Endothelial cell of umbilical vein (primary cell): ENCODE measurements around the gene CREB3. TPM values are rescaled to one million over a fixed set of nuclear protein-coding genes. Genes with fewer than 3 reads are reported as not detected.

Experiments
- BruUV-seq: library from RNA; stranded (reverse); fragments of 400-500 nt; replicated peaks from 2 replicates; lab custom pipeline; 2021; lab: Mats Ljungman, UMichigan
- CTCF ChIA-PET: fragments of 300-600, 350-600 bp; sonication (Branson Sonifier 250); formaldehyde crosslinking; loops from one replicate; lab custom pipeline; 2021; ENCODE audit warnings: antibody characterized with exemption, inconsistent platforms; lab: Charles Lee
- POLR2A ChIA-PET: fragments of 300-600, 350-600 bp; sonication (Branson Sonifier 250); formaldehyde crosslinking; loops from one replicate; lab custom pipeline; 2021; ENCODE audit warnings: antibody characterized with exemption, inconsistent platforms; lab: Charles Lee
- DNase-seq: peaks from one replicate; pipeline ENCODE4 v3.0.0-alpha.2; 2011; ENCODE audit warnings: low read depth, low spot score
- FAIRE-seq: peaks from 2 replicates; lab custom pipeline; 2011; peaks lifted over from hg19 to GRCh38; lab: Jason Lieb, UNC
- H2AFZ ChIP-seq: 2 replicates; pipeline ENCODE4 v1.6.0; 2012; ENCODE audit warnings: low read depth, low read length, control low read depth, inconsistent platforms
- H3K27ac ChIP-seq: 2 replicates; pipeline ENCODE4 v1.5.1; 2011; ENCODE audit warnings: low read depth, mild to moderate bottlenecking, control low read depth, low read length, moderate library complexity; ENCODE audit not compliant: insufficient read depth
- H3K27me3 ChIP-seq, 2 experiments: 2 replicates each; pipeline versions ENCODE4 v1.6.0 to v1.6.1; 2011; ENCODE audit warnings: low read length in 2 of 2, mixed read lengths in 1 of 2; ENCODE audit not compliant: control insufficient read depth in 2 of 2, insufficient read depth in 2 of 2
- H3K36me3 ChIP-seq, 2 experiments: 2 replicates in 1 of 2; 3 replicates in 1 of 2; pipeline ENCODE4 v1.5.1; 2011; ENCODE audit warnings: low read length in 2 of 2, mild to moderate bottlenecking in 1 of 2, moderate library complexity in 1 of 2; ENCODE audit not compliant: control insufficient read depth in 2 of 2, insufficient read depth in 2 of 2; ENCODE audit errors: extremely low read depth in 1 of 2
- H3K4me1 ChIP-seq: 3 replicates; pipeline ENCODE4 v1.5.1; 2011; ENCODE audit warnings: mild to moderate bottlenecking, low read length; ENCODE audit not compliant: control insufficient read depth, insufficient read depth; ENCODE audit errors: extremely low read depth
- H3K4me2 ChIP-seq: 2 replicates; pipeline ENCODE4 v1.6.1; 2011; ENCODE audit warnings: low read length, control low read depth, mixed read lengths; ENCODE audit not compliant: insufficient read depth
- H3K4me3 ChIP-seq, 3 experiments: fragments of 200-600 bp in 1 of 3; sonication (generic), shearing (Covaris generic) in 1 of 3; replicated peaks in 1 of 3; 2 replicates each; pipeline ENCODE4 v1.5.1; 2011 to 2016; ENCODE audit warnings: control low read depth in 3 of 3, low read length in 3 of 3, mild to moderate bottlenecking in 2 of 3, inconsistent platforms in 1 of 3, low read depth in 1 of 3, moderate library complexity in 1 of 3; ENCODE audit not compliant: insufficient read depth in 1 of 3
- H3K79me2 ChIP-seq: 2 replicates; pipeline ENCODE4 v1.6.0; 2012; ENCODE audit warnings: low read length, inconsistent platforms; ENCODE audit not compliant: control insufficient read depth, insufficient read depth
- H3K9ac ChIP-seq: replicated peaks from 2 replicates; pipeline ENCODE3; 2011; ENCODE audit warnings: low read length, control low read depth; ENCODE audit not compliant: insufficient read depth; ENCODE audit errors: extremely low read depth
- H3K9me1 ChIP-seq: replicated peaks from 3 replicates; pipeline ENCODE4 v1.6.0; 2011; ENCODE audit warnings: mild to moderate bottlenecking, low read length; ENCODE audit not compliant: control insufficient read depth, insufficient read depth; ENCODE audit errors: extremely low read depth
- H3K9me3 ChIP-seq: replicated peaks from 2 replicates; pipeline ENCODE4 v1.5.1; 2012; ENCODE audit warnings: low read length, inconsistent platforms; ENCODE audit not compliant: control insufficient read depth, insufficient read depth
- H4K20me1 ChIP-seq: replicated peaks from 2 replicates; pipeline ENCODE3; 2011; ENCODE audit warnings: mild to moderate bottlenecking, low read length; ENCODE audit not compliant: control insufficient read depth, insufficient read depth; ENCODE audit errors: extremely low read depth
- EZH2 ChIP-seq: IDR thresholded peaks from 2 replicates; pipeline ENCODE4 v1.6.1; 2012; ENCODE audit warnings: borderline replicate concordance, low read depth, mild to moderate bottlenecking, moderate library complexity, low read length, inconsistent platforms; ENCODE audit not compliant: severe bottlenecking
- FOS ChIP-seq: IDR thresholded peaks from 2 replicates; pipeline ENCODE4 v1.6.1; 2011; ENCODE audit warnings: mild to moderate bottlenecking, low read length, moderate library complexity, borderline replicate concordance; ENCODE audit not compliant: insufficient read depth
- GATA2 ChIP-seq: IDR thresholded peaks from 2 replicates; pipeline ENCODE4 v1.7.0; 2011; ENCODE audit warnings: low read depth, mild to moderate bottlenecking, moderate library complexity, mixed read lengths, low read length; ENCODE audit not compliant: insufficient read length, insufficient read depth
- JUN ChIP-seq: IDR thresholded peaks from 2 replicates; pipeline ENCODE4 v1.6.1; 2011; ENCODE audit warnings: borderline replicate concordance, low read depth; ENCODE audit not compliant: insufficient read length, insufficient read depth
- MYC ChIP-seq: IDR thresholded peaks from one replicate; pipeline ENCODE4 v1.6.1; 2011; ENCODE audit warnings: mild to moderate bottlenecking, low read depth, low read length
- POLR2A ChIP-seq: IDR thresholded peaks from 2 replicates; pipeline ENCODE4 v1.6.1; 2012; ENCODE audit warnings: low read depth, mild to moderate bottlenecking, control low read depth, low read length
- POLR2AphosphoS5 ChIP-seq: IDR thresholded peaks from 2 replicates; pipeline ENCODE4 v1.6.1; 2012; ENCODE audit warnings: low read depth, mild to moderate bottlenecking, control low read depth, low read length, moderate library complexity; ENCODE audit not compliant: insufficient read depth
- dilution Hi-C: fragments of 300-500 bp; cut with MboI; formaldehyde crosslinking; loops from one replicate; pipeline ENCODE4 v1.15.0; 2019; ENCODE audit warnings: low sequenced_read_pairs; ENCODE audit not compliant: extremely low pct_ligation_motif_present
- intact Hi-C: fragments of 100-400 bp; cut with micrococcal nuclease; formaldehyde crosslinking; loops from one replicate; pipeline ENCODE4 v1.10.0; 2022
- polyA plus RNA-seq, 4 experiments: library from polyadenylated mRNA; depleted of rRNA in 3 of 4; stranded (reverse) in 3 of 4; unstranded in 1 of 4; fragments of >200 nt; gene quantifications; 2 replicates each; pipeline versions ENCODE4 v1.2.1 to v1.2.3, GENCODE V29; 2011 to 2012; ENCODE audit warnings: missing spikeins in 1 of 4
- total RNA-seq: library from RNA; stranded (reverse); gene quantifications from 2 replicates; pipeline ENCODE4 v1.2.3, GENCODE V29; 2021
- TF ChIP-seq, protein P1 (sequence below): IDR thresholded peaks from 2 replicates; pipeline ENCODE4 v1.6.1; 2011; ENCODE audit not compliant: insufficient read depth, insufficient read length
- TF ChIP-seq, protein P2 (sequence below), 2 donors: IDR thresholded peaks; 1 replicate in 1 of 2; 2 replicates in 1 of 2; pipeline ENCODE4 v1.5.1; 2011; ENCODE audit warnings: low read length in 2 of 2, mild to moderate bottlenecking in 2 of 2, moderate library complexity in 2 of 2, control low read depth in 1 of 2, inconsistent platforms in 1 of 2, low read depth in 1 of 2; ENCODE audit not compliant: insufficient read depth in 1 of 2; ENCODE audit errors: extremely low read depth in 1 of 2

Gene CREB3
- total and polyA plus RNA-seq, 2 donors (not counting 3 experiments of a cell fraction or from before 2014, with no cell fraction given), result 39.8 to 52.1 TPM

DNA sequence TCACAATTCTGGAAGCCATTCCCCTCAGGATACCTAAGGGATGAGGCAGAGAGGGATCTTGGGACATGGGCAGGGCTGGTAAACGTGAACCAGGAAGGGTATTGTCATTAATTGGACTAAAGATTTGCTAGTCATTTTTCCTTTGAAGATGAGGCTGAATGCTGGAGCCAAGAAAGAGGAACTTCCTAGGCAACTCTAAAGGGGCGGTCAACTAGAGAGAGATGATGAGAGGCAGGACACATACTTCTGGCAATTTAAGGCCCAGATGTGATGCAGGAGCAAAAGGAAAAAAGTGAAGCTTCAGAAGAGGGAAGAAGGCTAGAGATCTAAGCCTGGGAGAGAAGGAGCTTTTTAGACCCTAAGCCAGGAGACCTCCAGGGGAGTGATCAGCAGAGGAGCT is 11.0 kb downstream of the CREB3 start:
- Histone ChIP-seq H2AFZ (no peak overlapping the region), H3K79me2 (peaks cover 86% of the 10 kb centered on the region), H3K36me3 (peaks cover 38 to 50% of the 10 kb centered on the region in 2 experiments), H3K27ac (no peak overlapping the region), H3K4me1 (peaks cover 28% of the 10 kb centered on the region), H3K9me1 (no peaks in the 10 kb centered on the region), H3K4me2 (no peak overlapping the region), H3K4me3 (no peak overlapping the region), H3K27me3 (no peaks in the 10 kb centered on the region), H4K20me1 (no peaks in the 10 kb centered on the region), H3K9ac (no peak overlapping the region), H3K9me3 (no peaks in the 10 kb centered on the region)
- TF ChIP-seq EZH2, result no peak
- TF ChIP-seq POLR2A, result no peak
- no peak for TF ChIP-seq JUN
- TF ChIP-seq POLR2AphosphoS5, result no peak
- no peak for TF ChIP-seq GATA2
- TF ChIP-seq, protein P1, sequence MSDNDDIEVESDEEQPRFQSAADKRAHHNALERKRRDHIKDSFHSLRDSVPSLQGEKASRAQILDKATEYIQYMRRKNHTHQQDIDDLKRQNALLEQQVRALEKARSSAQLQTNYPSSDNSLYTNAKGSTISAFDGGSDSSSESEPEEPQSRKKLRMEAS, result no peak
- TF ChIP-seq FOS, result no peak
- TF ChIP-seq, protein P2, sequence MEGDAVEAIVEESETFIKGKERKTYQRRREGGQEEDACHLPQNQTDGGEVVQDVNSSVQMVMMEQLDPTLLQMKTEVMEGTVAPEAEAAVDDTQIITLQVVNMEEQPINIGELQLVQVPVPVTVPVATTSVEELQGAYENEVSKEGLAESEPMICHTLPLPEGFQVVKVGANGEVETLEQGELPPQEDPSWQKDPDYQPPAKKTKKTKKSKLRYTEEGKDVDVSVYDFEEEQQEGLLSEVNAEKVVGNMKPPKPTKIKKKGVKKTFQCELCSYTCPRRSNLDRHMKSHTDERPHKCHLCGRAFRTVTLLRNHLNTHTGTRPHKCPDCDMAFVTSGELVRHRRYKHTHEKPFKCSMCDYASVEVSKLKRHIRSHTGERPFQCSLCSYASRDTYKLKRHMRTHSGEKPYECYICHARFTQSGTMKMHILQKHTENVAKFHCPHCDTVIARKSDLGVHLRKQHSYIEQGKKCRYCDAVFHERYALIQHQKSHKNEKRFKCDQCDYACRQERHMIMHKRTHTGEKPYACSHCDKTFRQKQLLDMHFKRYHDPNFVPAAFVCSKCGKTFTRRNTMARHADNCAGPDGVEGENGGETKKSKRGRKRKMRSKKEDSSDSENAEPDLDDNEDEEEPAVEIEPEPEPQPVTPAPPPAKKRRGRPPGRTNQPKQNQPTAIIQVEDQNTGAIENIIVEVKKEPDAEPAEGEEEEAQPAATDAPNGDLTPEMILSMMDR (IDR thresholded peaks at IDR 0.05; ENCODE audit: extremely low read depth in 1 of 2, insufficient read depth in 1 of 2, low read depth in 1 of 2, low read length in 2 of 2), result no peak
- TF ChIP-seq MYC, result no peak
- DNase-seq, result no peak
- ChIA-PET CTCF (interaction anchor here (0.9 to 7.2 kb wide), 7 partner anchors 7 to 83 kb away, joined by 3 to 86 read pairs (median 6); partner anchors contain the start of gene MSMP), POLR2A (interaction anchor here (0.7 to 1.4 kb wide), 2 partner anchors 11 to 14 kb away, joined by 5 read pairs; partner anchors contain the start of genes CREB3 and TLN1)
- dilution Hi-C loops, result no loop called here
- BruUV-seq, result no TSS peak
- no peak for FAIRE-seq
- intact Hi-C loops, result no loop called here
